ENCODE results near the gene WDFY3.

GRCh38 chr4:84651499-84651898 lies 315.0 kb downstream of the WDFY3 start:
- TF ChIP-seq CTCF (IDR thresholded peaks at IDR 0.05): no peak
- no peak for TF ChIP-seq POLR2A (IDR thresholded peaks at IDR 0.05)
